Stimulated activated CD8-positive, alpha-beta memory T cell treated with anti-CD3 and anti-CD28 coated beads, Interleukin-7, amount 100 ng/mL, for 24 hours (primary cell): Measurements from ENCODE around the gene TMEM123.
A peak's percentile ranks its signal among the peaks of the same experiment; 100 is the strongest.

Experiments used
- DNase-seq: peaks from one replicate; pipeline ENCODE4 v3.0.0-alpha.2; 2020; ENCODE audit warnings: low read depth

The TMEM123 gene, protein sequence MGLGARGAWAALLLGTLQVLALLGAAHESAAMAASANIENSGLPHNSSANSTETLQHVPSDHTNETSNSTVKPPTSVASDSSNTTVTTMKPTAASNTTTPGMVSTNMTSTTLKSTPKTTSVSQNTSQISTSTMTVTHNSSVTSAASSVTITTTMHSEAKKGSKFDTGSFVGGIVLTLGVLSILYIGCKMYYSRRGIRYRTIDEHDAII

DNA sequence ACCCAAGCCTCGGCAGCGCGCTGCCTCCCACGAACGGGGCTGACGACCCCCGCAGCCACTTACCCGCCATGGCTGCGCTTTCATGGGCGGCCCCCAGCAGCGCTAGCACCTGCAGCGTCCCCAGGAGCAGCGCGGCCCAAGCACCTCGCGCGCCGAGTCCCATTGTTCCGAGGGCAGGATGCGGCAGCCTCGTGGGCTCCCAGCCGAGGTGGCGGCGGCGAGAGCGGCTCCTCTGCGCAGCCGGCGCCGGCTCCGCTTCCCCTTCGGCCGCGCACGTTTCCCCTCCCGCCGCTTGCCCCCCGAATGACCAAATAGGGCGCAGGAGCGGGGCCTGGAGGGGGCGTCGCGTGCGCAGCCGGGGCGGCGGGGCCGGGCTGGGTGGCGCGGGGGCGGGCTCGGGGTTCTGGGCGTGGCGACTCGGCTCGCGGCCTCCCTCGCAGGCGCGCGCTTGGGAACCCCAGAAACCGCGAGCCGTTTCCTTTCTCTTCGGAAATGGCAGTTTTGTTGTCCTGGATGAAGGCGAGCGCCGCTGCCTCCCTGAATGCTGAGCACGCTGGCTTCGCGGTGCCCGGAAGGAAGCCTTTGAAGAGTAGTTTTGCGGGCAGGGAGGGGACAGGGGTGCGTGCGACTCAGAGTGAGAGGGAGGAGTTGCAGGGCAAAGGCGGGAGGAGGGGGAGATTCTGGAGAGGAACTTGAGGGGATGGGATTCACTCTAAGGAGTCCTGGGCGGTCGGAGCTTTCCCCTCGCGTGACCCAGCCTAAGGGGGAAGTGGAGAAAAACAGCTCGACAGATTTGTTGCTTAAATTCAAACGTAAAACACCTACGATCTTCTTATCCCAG lies at the start of gene TMEM123:
TMEM123 (minus strand) TSS at position 305 of the 841 bp plus-strand sequence; CDS start at position 163, 142 bp downstream.
- peak; percentile 75 for DNase-seq

DNA sequence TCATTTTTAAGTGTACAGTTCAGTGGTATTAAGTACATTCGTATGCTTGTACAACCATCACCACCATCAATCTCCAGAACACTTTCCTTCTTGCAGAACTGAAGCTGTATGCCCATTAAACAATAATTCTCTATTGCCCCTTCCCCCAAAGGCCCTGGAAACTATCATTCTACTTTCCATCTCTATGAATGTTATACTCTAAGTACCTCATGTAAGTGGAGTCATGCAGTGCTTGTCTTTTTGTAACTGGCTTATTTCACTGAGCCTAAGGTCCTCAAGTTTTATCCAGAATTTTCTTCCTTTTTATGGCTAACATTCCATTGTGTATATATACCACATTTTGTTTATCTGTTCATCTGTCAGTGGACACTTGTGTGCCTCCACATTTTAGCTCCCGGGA lies 48.3 kb upstream of the TMEM123 start:
- DNase-seq, result no peak

DNA sequence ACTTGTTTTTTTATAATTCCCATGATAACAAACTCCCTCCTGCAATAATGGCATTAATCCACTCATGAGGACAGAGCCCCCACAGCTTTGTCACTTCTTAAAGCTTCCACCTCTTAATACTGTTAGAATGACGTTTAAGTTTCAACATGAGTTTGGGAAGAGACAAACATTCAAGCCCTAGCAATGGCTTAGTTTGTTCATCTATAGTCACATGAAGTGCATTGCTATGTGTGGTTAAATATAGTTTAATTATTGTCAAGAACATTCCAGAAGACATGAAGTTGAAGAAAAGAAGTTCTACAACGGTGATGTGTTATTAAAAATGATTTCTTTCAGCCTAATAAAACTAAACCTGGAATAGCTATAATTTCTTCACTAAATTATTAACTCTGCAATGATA lies 47.4 kb upstream of the TMEM123 start:
- no peak for DNase-seq

DNA sequence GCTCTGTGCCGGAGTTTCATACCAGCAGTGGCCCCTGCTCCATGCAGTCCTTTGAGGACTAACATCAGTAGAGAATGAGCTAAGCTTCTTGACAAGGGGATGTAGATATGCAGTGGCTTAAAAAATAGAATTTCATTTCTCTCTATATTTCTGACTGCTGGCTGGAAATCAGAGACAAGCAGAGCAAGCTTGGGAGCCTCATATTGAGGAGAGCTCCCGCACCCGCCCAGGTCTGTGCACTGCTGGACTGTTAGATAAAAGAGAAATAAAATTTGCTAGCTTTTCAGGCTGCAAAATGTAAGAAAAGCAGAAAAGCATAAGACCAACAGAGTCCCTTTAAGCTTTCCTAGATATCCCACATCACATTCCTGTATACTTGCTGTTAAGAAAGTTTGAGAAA lies 46.6 kb upstream of the TMEM123 start:
- no peak for DNase-seq

DNA sequence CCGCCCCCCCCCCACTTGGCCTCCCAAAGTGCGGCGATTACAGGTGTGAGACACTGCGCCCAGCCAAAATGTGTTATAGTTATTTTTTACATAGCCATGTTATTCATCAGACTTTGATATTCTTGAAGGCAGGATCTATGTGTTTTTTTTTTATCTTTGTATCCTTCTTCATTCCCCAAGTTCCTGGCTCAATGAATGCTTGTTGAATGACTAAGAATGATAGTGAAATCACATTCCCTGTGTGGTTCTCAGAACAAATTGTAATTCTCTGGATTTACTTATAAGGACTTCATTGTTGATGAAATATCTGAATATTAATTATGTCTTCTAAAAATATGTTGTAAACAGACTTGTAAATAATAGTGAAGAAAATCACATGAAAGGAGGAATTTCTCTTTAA lies 44.5 kb upstream of the TMEM123 start:
- no peak for DNase-seq

DNA sequence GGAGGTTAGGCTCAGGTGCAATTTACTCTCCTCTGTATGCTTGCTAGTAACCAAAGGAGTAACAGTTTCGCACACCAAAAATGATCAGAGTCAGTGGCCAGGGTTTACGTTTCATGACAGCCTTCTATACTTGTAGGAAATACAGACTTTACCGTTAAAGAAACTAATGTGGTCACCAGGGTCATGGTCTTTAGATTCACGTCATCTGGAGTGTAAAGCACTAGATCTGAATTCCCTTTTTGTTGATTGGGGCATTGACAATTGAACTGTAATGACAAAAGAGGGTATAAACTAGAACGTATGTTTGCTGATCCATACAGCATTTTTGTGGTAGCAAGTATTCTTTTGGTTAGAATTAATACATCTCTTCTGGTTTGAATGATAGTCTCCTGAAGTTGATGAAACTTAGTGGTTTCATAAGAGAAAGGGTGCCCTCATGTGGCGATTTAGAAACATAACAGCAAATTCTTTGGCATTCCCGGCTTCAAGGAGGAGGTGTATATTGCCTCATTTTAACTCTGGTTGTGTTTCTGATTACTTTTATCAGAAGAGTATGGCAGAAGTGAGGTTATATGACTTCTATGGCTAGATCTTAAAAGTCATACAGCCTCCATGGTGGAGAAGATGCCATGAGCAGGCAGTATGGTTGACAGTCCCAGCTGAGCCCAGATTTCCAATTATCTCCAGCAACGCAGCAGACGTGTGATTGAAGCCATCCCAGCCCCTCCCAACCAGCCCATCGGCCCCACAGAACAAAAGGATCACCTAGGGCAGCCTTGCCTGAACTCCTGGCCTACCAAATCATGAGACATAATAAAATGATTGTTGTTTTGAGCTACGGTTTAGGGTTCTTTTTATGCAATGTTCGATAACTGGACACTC lies 42.8 kb upstream of the TMEM123 start:
- no peak for DNase-seq

DNA sequence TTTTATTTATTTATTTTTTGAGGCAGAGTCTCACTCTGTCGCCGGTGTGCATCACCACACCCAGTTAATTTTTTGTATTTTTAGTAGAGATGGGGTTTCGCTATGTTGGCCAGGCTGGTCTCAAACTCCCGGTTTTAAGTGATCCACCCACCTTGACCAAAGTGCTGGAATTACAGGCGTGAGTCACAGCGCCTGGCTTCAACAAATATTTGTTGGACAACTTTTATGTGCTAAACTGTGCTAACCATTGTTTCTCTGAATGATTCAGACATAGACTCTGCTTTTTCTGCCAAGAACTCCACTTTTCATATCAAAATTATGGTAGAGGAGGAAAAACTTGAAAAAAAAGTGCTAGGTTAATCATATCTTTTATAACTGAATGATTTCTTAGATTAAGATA lies 41.7 kb upstream of the TMEM123 start:
- DNase-seq, result no peak

DNA sequence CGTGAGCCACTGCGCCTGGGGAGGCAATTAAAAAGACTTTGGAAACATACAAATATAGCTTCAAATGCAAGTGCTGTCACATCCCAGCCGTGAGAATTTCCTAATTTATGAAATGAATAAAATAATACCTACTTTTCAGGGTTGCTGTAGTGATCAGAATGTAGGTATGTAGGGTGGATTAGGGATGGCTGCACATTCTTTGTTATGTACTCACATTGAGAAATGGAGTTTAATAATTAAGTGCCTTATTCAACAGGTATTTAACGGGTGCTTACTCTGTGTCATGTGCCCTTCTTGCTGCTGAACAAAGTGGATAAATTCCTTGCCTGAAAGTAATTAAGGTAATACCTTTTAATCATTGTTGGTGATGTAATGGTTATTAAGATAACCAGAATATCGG lies 41.0 kb upstream of the TMEM123 start:
- no peak for DNase-seq

DNA sequence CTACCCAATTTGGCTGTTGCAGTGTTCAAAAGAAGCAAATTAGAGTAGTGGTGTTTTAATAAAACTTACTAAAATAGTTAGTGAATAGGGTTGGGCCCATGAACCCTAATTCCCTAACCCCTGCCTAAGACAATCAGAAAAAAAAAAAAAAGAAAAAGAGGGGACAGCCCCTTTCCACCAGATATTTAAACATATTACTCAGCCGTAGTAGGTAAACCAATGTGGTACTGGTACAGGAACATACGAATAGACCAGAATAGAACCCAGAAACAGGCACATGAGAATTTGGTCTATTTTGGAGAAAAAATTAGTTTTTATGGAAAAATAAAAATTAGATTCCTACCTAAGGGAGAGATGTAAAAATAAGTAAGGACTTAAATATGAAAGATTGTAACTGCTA lies 39.4 kb upstream of the TMEM123 start:
- DNase-seq, result no peak

DNA sequence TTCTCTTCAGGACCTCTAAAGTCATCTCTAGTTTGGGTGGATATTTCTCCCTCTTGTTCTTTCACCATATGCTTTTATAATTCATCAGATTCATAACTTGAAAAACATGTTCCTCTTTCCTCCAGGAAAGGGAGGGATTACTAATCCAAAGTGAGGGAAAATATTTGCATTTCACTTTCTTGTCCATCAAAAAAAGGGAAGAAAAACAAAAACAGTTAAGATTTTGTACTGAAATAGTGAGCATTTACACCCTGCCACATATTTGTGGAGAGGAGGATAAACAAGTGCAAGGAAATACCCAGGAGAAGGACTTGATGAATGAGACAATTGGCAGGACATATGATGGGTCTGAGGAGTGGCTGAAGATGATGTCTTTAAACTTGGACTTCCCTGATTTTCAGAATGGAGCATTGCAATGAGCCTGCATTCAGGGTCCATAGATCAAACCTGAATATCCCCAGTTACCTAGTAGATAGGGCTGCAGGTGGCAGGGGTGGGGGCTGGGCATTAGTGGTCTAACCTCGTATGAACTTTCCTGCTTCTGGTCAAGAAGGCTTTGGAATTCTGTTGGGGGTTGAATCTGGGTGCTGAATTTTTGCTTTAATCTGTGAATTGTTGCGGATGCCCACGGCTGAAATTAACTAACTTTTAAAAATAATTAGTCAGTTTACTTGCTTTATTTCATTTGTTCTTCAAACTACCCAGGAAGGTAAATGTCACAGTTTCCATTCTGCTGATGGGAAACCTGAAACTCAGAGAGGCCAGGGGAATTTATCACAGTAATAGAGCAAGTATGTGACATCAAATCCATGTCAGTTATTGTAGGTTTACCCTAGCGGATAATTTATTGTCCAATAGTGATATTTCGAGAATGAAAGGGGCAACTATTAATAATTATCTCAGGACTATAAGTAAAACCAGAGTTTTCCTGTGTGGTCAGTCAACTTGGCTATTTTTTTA lies 36.9 kb upstream of the TMEM123 start:
- no peak for DNase-seq

DNA sequence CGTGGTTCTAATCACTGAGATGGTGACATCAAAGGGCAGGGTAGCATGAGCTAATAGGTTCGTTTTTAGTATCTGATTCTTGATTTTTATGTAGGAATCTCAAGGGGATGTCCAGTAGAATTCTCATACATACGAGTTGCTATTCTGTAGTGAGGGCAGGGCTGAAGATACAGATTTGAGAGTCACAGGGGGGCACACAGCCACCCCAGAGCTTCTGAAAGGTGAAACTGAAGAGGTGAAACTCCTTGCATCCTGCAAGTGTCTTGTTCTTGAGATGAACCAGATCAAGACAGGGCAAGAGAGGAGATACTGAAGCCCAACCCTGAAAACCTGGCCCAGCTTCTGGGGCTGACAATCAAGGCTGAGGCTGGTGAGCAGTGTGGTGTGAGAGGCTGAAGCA lies 35.6 kb upstream of the TMEM123 start:
- DNase-seq, result no peak

DNA sequence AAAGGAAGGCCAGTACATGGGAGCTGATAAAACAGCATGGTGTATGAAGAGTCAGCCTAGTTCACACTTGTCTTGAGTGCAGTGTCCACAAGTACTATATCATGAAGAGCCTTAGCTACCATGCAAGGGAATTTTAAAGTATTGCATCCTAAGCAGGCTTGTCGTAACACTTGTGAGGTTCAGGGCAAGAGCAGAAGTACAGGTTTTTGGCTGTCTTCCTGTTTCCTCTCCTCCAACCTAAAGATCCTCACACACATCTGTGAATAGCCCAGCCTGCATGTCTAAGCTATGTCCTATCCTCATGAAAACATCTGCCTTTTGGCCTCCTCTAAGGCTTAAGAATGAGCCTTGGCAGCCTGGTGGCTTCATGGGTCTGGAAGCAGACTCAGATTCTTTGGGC lies 34.6 kb upstream of the TMEM123 start:
- DNase-seq, result no peak

DNA sequence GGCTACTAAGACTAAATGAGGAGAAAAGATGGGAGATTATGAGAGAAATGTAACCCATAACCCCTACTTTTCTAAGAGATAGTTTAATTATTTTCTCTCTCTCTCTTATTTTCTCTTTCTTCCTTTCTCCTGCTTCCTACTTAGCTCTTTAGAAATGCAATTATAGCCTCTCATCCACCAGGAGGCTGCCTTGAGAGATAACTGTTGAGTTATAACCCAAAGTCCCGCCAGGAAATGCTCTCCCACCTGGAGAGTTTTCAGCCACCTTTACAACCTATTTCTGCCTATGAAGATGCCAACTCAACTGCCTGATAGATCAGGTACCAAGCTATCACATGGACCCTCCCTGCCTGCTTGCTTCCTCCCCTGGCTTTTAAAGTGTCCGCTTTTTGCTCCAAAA lies 34.0 kb upstream of the TMEM123 start:
- DNase-seq, result no peak

DNA sequence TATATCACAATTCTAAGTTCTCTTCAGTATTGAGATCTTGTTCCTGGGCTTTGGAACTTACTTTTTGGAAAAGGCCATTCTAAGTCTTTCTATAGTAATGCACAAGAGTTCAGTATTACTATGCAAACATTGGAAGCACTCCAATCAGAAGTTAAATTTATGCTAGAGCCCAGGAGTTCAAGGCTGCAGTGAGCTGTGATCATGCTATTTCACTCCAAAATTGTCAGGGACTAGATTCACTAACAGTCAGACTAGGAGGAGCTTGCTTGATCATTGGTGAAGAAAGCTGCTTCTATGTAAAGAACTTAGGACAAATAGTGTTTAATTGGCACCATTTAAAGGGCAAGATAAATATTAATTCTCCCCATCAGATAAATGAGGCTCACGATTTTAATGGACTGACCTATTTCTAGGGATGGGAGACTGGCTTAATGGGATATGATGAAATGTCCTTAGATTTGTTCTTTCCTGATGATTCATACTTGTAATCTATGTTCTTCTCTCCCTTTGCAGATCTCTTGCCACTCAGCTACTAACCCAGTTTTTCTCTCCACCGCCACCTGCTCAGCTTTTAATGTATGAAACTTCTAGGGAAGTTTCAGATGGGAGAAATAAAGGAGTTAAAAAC lies 32.6 kb upstream of the TMEM123 start:
- DNase-seq, result no peak

DNA sequence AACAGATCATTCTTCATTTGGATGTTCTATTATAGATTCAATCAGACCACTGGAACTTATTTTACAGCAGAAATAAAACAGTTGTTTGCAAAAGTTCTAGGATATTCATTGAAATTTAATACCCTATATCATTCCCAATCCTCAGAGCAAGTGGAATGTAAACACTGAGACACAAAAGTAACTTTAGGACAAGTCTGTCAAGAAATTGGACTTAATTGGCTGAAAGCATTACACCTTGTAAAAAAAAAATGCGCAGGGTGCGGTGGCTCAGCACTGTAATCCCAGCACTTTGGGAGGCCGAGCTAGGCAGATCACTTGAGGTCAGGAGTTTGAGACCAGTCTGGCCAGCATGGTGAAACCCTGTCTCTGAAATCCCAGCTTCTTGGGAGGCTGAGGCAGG lies 29.9 kb upstream of the TMEM123 start:
- no peak for DNase-seq

DNA sequence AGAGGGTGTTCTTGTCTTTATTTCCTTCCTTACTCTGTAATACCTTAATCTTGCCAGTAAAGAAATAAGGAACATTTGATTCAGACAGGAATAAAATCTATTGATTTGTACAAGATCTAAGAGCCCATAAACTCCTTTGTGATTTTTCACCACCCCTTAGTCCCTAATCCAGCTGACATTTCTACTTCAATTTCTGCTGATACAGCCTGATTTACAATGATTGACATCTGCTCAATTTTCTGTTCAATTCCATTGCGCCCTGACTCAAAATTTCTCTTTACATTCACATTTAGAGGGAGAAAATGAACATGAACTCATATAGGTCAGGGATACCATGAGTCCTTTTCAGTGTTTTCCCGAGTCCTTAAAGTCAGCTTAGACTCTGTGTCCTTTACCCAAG lies 27.2 kb upstream of the TMEM123 start:
- DNase-seq, result no peak

DNA sequence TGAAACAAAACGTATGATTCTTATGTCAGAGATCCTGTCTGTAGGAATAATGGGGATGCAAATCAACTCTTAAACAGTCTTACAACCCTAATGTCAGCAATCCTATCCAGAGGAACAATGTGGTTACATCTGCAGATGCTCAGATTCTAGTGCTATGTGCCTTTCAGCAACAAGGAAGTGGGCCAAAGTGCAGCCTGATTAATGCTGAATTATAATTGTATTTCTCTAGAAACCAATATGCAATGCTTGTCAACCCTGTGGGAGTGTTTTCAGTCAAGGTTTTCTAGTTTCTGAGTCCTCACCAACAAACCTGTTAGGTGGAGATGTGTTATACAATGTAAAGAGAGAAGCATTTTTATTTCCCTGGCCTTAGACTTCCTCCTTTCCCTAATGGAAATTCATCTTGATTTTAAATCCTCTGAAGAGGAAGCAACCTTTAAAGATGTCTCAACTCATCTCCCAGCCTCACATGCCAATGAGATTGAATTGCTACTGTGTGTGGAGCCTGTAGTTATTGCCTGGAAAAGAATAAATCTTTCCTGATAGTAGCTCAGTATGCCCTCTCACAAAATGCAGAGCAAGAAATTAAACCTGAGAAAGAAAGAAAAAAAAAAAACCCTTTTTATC lies 26.2 kb upstream of the TMEM123 start:
- DNase-seq, result no peak

DNA sequence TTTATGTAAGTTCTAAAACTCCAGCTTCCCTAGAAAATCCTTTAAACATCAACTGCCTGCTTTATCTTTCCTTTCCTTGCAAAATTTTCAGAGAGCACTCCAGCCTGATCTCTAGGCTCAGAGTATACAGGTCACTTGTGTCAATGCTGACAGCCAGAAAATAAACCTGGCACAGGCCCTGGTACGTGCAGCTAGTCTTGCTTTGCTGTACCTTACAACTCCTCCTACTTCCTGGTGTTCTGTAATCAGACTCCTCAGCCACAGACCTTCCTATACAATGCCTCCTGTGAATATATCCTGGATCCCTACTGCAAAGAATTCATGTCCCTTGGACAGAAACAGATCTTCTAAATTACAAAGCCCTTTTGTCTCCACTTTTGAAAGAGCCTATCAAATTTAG lies 24.2 kb upstream of the TMEM123 start:
- DNase-seq, result no peak

DNA sequence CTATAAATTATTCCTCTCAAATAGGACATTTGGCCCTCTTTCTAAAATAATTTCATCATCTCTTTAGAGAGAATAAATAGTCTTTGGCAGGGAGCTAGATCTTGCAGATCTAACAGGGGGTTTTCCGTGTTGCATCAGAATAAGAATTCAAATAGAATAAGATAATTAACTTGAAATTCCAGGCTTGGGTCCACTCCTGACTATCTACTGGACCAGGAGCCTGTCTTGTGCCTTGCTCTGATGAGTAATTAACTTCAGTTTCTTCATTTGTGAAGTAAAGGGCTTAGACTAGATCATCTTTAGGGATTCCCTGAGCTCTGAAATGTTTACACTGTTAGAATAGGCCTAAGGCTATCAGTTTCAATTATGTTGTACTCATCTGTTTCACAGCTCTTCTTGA lies 23.5 kb upstream of the TMEM123 start:
- no peak for DNase-seq

DNA sequence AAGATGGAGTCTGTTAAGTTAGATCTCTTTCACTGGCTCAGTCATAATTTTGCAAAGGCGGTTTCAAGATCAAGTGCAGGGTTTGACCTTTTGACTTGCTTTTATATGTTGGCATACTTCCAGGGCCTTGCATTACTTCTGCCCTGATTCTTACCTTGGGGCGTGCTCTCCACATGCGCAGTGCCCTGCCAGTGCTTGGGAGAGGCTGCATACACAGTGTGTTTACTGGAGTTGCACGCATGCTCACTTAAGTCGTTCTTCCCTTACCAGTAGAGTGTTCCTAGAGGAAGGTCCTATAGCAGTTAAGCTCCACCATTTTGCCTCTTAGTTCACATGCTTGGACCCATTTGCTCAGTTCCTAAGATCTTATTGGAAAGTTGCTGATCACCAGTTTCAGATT lies 21.0 kb upstream of the TMEM123 start:
- DNase-seq, result no peak

DNA sequence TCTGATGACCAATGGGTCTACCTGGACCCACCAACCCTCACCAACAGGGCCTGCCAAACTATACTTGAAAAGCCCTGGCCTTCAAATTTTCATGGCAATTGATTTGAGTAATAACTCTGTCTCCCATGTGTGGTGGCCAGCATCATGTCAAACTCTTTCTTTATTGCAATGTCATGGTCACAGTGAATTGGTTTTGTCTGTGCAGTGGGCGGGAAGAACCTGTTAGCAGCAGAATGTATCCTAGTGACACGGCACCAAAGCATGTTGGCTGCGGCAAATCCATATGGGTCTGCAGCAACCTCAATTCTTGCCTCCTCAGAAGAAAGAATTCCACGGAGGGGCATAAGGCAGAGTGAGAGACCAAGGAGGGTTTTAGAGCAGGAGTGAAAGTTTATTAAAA lies 19.6 kb upstream of the TMEM123 start:
- DNase-seq, result no peak
